ENCODE data around the gene CTTN. TPM values are rescaled to one million over a fixed set of nuclear protein-coding genes. Genes with fewer than 3 reads are reported as not detected.

Gene CTTN
- total and polyA plus RNA-seq, 2 of the 13 experiments (the other 11 are each of a cell fraction or from before 2014, with no cell fraction given) = 84.4 to 114 TPM

- no peak for TF ChIP-seq ZNF432 (CRISPR knock-in tag; IDR thresholded peaks at IDR 0.05; ENCODE audit: borderline replicate concordance)
- TF ChIP-seq, protein P1, sequence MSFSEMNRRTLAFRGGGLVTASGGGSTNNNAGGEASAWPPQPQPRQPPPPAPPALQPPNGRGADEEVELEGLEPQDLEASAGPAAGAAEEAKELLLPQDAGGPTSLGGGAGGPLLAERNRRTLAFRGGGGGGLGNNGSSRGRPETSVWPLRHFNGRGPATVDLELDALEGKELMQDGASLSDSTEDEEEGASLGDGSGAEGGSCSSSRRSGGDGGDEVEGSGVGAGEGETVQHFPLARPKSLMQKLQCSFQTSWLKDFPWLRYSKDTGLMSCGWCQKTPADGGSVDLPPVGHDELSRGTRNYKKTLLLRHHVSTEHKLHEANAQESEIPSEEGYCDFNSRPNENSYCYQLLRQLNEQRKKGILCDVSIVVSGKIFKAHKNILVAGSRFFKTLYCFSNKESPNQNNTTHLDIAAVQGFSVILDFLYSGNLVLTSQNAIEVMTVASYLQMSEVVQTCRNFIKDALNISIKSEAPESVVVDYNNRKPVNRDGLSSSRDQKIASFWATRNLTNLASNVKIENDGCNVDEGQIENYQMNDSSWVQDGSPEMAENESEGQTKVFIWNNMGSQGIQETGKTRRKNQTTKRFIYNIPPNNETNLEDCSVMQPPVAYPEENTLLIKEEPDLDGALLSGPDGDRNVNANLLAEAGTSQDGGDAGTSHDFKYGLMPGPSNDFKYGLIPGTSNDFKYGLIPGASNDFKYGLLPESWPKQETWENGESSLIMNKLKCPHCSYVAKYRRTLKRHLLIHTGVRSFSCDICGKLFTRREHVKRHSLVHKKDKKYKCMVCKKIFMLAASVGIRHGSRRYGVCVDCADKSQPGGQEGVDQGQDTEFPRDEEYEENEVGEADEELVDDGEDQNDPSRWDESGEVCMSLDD (CRISPR knock-in tag; IDR thresholded peaks at IDR 0.05; ENCODE audit: borderline replicate concordance) = no peak
- TF ChIP-seq, protein P2, sequence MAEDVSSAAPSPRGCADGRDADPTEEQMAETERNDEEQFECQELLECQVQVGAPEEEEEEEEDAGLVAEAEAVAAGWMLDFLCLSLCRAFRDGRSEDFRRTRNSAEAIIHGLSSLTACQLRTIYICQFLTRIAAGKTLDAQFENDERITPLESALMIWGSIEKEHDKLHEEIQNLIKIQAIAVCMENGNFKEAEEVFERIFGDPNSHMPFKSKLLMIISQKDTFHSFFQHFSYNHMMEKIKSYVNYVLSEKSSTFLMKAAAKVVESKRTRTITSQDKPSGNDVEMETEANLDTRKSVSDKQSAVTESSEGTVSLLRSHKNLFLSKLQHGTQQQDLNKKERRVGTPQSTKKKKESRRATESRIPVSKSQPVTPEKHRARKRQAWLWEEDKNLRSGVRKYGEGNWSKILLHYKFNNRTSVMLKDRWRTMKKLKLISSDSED (CRISPR knock-in tag; IDR thresholded peaks at IDR 0.05) = no peak
- peak; percentile 66 for TF ChIP-seq ZNF350 (CRISPR knock-in tag; IDR thresholded peaks at IDR 0.05; ENCODE audit: borderline replicate concordance, low read depth)
- no peak for TF ChIP-seq PTBP1 (IDR thresholded peaks at IDR 0.05; ENCODE audit: low read depth, low read length, poor library complexity, severe bottlenecking)
- TF ChIP-seq ZNF605 (CRISPR knock-in tag; IDR thresholded peaks at IDR 0.05) = peak; percentile 73; the same call in 1 of the 2 replicates
- peak; percentile 78 for TF ChIP-seq KMT2B (CRISPR knock-in tag; IDR thresholded peaks at IDR 0.05)
- TF ChIP-seq ZNF607 (CRISPR knock-in tag; IDR thresholded peaks at IDR 0.05; ENCODE audit: borderline replicate concordance) = no peak; the same call in 1 of the 2 replicates
- TF ChIP-seq ZNF253 (CRISPR knock-in tag; IDR thresholded peaks at IDR 0.05; ENCODE audit: borderline replicate concordance) = no peak
- no peak; the same call in 1 of the 2 replicates for TF ChIP-seq MEIS1 (CRISPR knock-in tag; IDR thresholded peaks at IDR 0.05; ENCODE audit: borderline replicate concordance)
- no peak for TF ChIP-seq CREM (IDR thresholded peaks at IDR 0.05)
- no peak for TF ChIP-seq CREM (CRISPR knock-in tag; IDR thresholded peaks at IDR 0.05)
- TF ChIP-seq ZNF652 (CRISPR knock-in tag; IDR thresholded peaks at IDR 0.05; ENCODE audit: borderline replicate concordance, low read depth) = peak; percentile 16; the same call in 1 of the 2 replicates
- TF ChIP-seq ZNF256 (CRISPR knock-in tag; conservative IDR thresholded peaks at IDR 0.05) = no peak; the same call in 1 of the 2 replicates
- TF ChIP-seq CENPBD1 (CRISPR knock-in tag; IDR thresholded peaks at IDR 0.05; ENCODE audit: borderline replicate concordance, low read depth) = no peak; the same call in 1 of the 2 replicates
- TF ChIP-seq, protein P3, sequence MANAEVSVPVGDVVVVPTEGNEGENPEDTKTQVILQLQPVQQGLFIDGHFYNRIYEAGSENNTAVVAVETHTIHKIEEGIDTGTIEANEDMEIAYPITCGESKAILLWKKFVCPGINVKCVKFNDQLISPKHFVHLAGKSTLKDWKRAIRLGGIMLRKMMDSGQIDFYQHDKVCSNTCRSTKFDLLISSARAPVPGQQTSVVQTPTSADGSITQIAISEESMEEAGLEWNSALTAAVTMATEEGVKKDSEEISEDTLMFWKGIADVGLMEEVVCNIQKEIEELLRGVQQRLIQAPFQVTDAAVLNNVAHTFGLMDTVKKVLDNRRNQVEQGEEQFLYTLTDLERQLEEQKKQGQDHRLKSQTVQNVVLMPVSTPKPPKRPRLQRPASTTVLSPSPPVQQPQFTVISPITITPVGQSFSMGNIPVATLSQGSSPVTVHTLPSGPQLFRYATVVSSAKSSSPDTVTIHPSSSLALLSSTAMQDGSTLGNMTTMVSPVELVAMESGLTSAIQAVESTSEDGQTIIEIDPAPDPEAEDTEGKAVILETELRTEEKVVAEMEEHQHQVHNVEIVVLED (CRISPR knock-in tag; IDR thresholded peaks at IDR 0.05; ENCODE audit: borderline replicate concordance) = peak; percentile 59
- peak; percentile 57; the same call in 1 of the 2 replicates for TF ChIP-seq MEIS2 (CRISPR knock-in tag; IDR thresholded peaks at IDR 0.05)
- TF ChIP-seq BORCS8-MEF2B (CRISPR knock-in tag; IDR thresholded peaks at IDR 0.05) = peak; percentile 39; the same call in 1 of the 2 replicates
- TF ChIP-seq ZNF343 (CRISPR knock-in tag; IDR thresholded peaks at IDR 0.05) = no peak
- TF ChIP-seq, protein P4, sequence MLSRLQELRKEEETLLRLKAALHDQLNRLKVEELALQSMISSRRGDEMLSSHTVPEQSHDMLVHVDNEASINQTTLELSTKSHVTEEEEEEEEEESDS (CRISPR knock-in tag; IDR thresholded peaks at IDR 0.05; ENCODE audit: borderline replicate concordance) = no peak
- TF ChIP-seq ZNF788 (CRISPR knock-in tag; IDR thresholded peaks at IDR 0.05; ENCODE audit: borderline replicate concordance) = peak; percentile 76
- peak; percentile 89 for TF ChIP-seq SRY (CRISPR knock-in tag; IDR thresholded peaks at IDR 0.05)
- peak; percentile 37; the same call in 1 of the 2 replicates for TF ChIP-seq MED1 (CRISPR knock-in tag; IDR thresholded peaks at IDR 0.05)
These were observed at the start of gene CTTN (continued) for GRCh38 chr11:70397983-70398833.

All from HepG2 (cell line).